Pons (tissue), 1 donor: ENCODE data around the gene SPATA19.
"Not testable (repeated sequence)": the region's sequence is repeated elsewhere in the genome, so short reads cannot be mapped to it uniquely, and the experiment has no call there.

Source experiments
- DNase-seq: peaks from one replicate; pipeline ENCODE4 v3.0.0-alpha.2; 2016; ENCODE audit warnings: low spot score

The SPATA19 gene

GRCh38 chr11:133845413-133845812 is at the start of gene SPATA19:
TSS of gene SPATA19 (minus strand) at chr11:133845513. CDS start at chr11:133845446, 67 bp downstream.
- DNase-seq, result no peak

- DNase-seq, result no peak
Measured at GRCh38 chr11:133895061-133895479, 49.8 kb upstream of the SPATA19 start.

- no peak for DNase-seq
Measured at GRCh38 chr11:133893381-133893780, 48.1 kb upstream of the SPATA19 start.

- DNase-seq, result no peak
Measured at GRCh38 chr11:133892584-133893380, 47.5 kb upstream of the SPATA19 start.

GRCh38 chr11:133892126-133892525 is 46.8 kb upstream of the SPATA19 start:
- DNase-seq, result no peak

- no peak for DNase-seq
Measured at GRCh38 chr11:133889893-133890292, 44.6 kb upstream of the SPATA19 start.

GRCh38 chr11:133889188-133889587 is 43.9 kb upstream of the SPATA19 start:
- DNase-seq, result no peak

GRCh38 chr11:133887692-133888332 is 42.5 kb upstream of the SPATA19 start:
- no peak for DNase-seq

- no peak for DNase-seq
Measured at GRCh38 chr11:133886029-133886428, 40.7 kb upstream of the SPATA19 start.

- no peak for DNase-seq
Measured at GRCh38 chr11:133872160-133872559, 26.8 kb upstream of the SPATA19 start.

GRCh38 chr11:133867456-133867855 is 22.1 kb upstream of the SPATA19 start:
- no peak for DNase-seq

- no peak for DNase-seq
Measured at GRCh38 chr11:133865466-133865865, 20.2 kb upstream of the SPATA19 start.

GRCh38 chr11:133864756-133865155 is 19.4 kb upstream of the SPATA19 start:
- no peak for DNase-seq

GRCh38 chr11:133860151-133860550 is 14.8 kb upstream of the SPATA19 start:
- DNase-seq, result no peak

GRCh38 chr11:133854330-133854960 is 9.1 kb upstream of the SPATA19 start:
- DNase-seq, result not testable (repeated sequence)

- no peak for DNase-seq
Measured at GRCh38 chr11:133844217-133844616, 1.1 kb downstream of the SPATA19 start.

- no peak for DNase-seq
Measured at GRCh38 chr11:133843454-133843987, 1.8 kb downstream of the SPATA19 start.

GRCh38 chr11:133842730-133843129 is 2.6 kb downstream of the SPATA19 start:
- no peak for DNase-seq

- DNase-seq, result no peak
Measured at GRCh38 chr11:133842053-133842452, 3.3 kb downstream of the SPATA19 start.

- DNase-seq, result no peak
Measured at GRCh38 chr11:133841279-133842043, 3.9 kb downstream of the SPATA19 start.

GRCh38 chr11:133840479-133840941 is 4.8 kb downstream of the SPATA19 start:
- DNase-seq, result peak; percentile 51
